ENCODE data around the gene COL15A1.

COL15A1 gene

DNA sequence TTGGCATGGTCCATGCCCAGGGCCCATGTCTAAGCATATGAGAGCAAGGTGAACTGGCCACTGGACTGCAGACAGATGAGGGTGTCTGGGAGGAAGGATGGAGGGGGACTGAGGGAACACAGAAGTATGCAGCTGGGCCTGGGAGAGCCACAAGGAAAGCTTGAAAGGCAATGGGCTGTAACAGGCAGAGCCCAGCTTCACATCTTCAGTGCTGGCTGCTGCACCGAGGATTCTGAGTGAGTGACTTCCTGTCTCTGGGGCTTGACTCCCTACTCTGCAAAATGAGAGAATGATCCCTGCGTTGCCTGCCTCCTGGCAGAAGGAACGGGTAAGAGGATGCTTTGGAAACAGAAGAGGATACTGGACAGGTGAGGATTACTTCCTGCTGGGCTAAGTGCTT lies 29.0 kb downstream of the COL15A1 start:
- H3K27ac ChIP-seq = no peak overlapping the region
- TF ChIP-seq, protein P1, sequence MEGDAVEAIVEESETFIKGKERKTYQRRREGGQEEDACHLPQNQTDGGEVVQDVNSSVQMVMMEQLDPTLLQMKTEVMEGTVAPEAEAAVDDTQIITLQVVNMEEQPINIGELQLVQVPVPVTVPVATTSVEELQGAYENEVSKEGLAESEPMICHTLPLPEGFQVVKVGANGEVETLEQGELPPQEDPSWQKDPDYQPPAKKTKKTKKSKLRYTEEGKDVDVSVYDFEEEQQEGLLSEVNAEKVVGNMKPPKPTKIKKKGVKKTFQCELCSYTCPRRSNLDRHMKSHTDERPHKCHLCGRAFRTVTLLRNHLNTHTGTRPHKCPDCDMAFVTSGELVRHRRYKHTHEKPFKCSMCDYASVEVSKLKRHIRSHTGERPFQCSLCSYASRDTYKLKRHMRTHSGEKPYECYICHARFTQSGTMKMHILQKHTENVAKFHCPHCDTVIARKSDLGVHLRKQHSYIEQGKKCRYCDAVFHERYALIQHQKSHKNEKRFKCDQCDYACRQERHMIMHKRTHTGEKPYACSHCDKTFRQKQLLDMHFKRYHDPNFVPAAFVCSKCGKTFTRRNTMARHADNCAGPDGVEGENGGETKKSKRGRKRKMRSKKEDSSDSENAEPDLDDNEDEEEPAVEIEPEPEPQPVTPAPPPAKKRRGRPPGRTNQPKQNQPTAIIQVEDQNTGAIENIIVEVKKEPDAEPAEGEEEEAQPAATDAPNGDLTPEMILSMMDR (conservative IDR thresholded peaks at IDR 0.05) = no peak

DNA sequence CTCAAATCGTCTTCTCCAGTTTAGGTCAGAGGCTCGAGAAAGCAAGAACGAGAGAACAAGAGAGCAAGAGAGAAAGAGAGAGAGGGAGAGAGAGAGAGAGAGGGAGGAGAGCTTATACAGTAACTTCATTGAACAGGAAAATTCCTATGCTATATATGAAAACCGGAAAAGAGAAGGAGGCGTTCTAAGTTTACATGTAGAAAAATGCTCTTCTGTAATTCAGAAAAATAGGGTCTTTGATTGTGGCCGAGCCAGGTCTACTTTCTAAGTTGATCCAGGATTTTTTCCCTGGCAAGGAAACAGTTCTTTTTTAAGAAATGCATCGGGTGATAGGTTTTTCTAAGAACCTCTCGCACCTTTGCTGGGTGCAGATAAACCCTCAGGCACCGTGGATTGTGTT lies 29.5 kb downstream of the COL15A1 start:
- H3K27ac ChIP-seq = no peak overlapping the region
- TF ChIP-seq, protein P1 (conservative IDR thresholded peaks at IDR 0.05) = no peak

DNA sequence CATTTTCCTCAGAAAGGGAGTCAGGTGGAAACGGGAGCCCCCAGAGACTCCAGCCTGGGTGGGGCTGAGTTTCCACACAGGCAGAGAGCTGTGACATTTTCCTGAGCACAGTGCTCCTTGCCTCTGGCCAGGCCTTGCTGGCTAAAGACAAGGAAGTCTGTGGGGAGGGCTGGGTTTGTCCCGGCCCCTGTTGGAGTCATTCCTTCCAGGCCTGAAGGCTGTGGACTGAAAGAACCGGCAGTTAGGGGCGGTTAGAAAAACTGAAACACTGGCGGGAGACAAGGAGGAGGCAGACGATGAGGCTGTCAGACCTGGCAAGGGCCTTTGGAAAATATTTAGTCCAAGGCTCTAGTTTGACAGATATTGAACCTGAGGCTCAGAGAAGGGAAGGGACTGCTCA lies 29.9 kb downstream of the COL15A1 start:
- H3K27ac ChIP-seq = no peak overlapping the region
- TF ChIP-seq, protein P1 (conservative IDR thresholded peaks at IDR 0.05) = no peak

DNA sequence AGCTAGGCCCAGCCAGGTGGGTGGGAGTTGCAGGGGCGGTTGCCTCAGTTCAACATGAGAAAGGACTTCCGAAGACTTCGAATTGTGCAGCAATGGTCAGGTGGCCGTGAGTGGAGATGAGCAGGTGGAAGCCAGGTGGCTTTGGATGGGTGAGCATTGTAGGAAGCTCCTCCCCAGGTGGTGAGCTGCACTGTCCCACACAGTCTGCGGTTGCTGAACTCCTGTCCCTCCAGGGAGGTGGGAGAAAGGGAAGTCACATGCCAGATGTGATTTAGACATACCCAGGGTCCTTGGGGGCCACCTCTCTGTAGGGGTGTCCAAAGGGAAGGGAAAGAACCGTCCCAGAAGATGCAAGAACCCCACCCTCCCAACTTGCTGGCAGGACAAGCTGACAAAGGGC lies 30.4 kb downstream of the COL15A1 start:
- TF ChIP-seq, protein P1 (conservative IDR thresholded peaks at IDR 0.05) = no peak

DNA sequence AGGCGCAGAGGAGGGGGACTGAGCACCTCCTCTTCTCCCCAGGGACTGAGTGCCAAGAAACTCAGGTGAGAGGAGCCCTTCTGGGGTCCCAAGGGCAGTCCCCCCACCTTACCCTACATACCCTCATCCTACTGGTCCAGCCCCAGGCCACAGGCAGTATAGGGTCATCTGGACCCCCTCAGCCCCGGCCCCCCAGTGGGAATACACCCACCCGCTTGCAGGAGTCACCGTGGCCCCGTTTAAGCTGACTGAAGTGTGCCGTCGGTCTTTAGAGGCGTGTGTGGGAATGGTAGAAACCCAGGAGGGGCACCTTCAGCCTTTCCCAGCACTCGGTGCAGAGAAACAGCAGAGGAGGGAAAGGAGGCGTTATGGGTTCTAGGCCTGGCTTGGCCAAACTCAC lies 30.8 kb downstream of the COL15A1 start:
- no peak overlapping the region for H3K27ac ChIP-seq
- TF ChIP-seq, protein P1 (conservative IDR thresholded peaks at IDR 0.05) = no peak

More for the DNA sequence above, 30.4 kb downstream of the COL15A1 start:
- H3K27ac ChIP-seq = no peak overlapping the region

DNA sequence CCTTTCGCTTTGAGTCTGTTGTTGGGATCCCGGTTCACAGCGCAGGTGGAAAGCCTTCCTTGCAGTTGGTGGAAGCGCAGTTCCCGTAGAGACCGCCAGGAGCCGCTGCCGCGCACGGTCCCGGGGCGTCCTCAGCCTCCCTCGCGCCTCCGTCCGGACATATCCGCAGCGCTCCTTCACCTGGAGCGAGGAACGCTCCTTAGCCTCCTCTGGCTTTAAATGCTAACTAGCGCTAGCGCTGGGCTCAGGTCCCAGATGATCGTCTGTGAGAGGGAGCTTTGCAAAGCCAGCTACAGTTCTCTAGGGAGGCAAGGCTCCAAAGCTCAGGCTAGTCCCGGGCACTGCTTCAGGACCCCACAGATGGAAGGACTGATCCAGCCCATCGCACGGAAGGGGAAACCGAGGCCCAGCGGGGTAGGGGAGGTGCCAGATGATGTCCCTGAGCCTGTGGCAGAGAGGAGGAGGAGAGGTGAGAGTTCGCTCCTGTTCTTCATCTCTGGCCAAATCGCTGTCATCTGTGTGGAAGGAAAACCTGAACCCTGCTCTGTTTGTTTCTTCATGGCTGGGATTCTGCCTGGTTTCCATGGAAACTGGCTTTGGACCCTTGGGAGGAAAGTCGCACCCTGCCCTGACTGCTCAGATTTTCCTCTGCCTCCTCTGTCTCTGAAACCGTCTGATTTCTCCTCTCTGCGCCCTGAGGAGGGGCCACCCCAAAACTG lies 31.4 kb downstream of the COL15A1 start:
- TF ChIP-seq, protein P1 (conservative IDR thresholded peaks at IDR 0.05) = peak; percentile 96
- no peak overlapping the region for H3K27ac ChIP-seq

DNA sequence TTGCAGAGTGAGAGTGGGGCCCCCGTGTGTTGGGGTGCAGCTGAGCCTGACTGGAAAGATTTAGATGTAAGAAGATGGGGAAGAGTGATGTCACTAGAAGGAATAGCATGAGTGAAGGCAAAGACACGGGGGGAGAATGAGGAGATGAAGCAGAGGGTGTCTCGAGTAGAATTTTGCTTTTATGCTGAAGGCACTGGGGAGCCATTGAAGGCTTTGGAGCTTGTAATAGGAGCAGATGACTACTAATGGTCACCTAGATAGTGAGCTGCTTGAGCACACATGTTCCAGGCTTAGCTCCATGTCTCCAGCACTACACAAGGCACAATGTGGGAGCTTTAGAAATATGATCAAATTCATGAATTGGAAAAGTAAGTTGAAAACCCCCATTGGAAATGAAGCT lies 32.1 kb downstream of the COL15A1 start:
- no peak overlapping the region for H3K27ac ChIP-seq
- TF ChIP-seq, protein P1 (conservative IDR thresholded peaks at IDR 0.05) = no peak
